Esophagus muscularis mucosa (tissue), 4 donors: Measurements from ENCODE around the gene CTTNBP2.

Experiments
- CTCF ChIP-seq, 3 experiments: fragments of 200-600 bp in 2 of 3; fragments of 450-650 bp in 1 of 3; sonication (generic) in 2 of 3; IDR thresholded peaks; one replicate each; pipeline ENCODE4 v1.5.1; 2017 to 2019; ENCODE audit warnings: antibody characterized with exemption in 3 of 3, mild to moderate bottlenecking in 2 of 3, moderate library complexity in 1 of 3
- EP300 ChIP-seq: sonication (generic); formaldehyde crosslinking; IDR thresholded peaks from one replicate; pipeline ENCODE4 v1.6.1; 2017; ENCODE audit warnings: antibody characterized with exemption
- POLR2A ChIP-seq: fragments of 450-650 bp; IDR thresholded peaks from one replicate; pipeline ENCODE4 v1.6.1; 2017; ENCODE audit warnings: antibody characterized with exemption, moderate library complexity, mild to moderate bottlenecking, low read depth
- POLR2AphosphoS5 ChIP-seq, 2 donors: sonication (generic); formaldehyde crosslinking; IDR thresholded peaks; one replicate each; pipeline ENCODE4 v1.6.1; 2017; ENCODE audit warnings: antibody characterized with exemption in 2 of 2

GRCh38 chr7:117731455-117731854, 141.8 kb downstream of the CTTNBP2 start:
- TF ChIP-seq CTCF (IDR thresholded peaks at IDR 0.05) = no peak
- TF ChIP-seq POLR2A = no peak
- no peak for TF ChIP-seq POLR2AphosphoS5 (IDR thresholded peaks at IDR 0.05)
- TF ChIP-seq EP300 = no peak
